BE2C (cell line): Measurements from ENCODE around the gene SLC35B2.

Experiments
- DNase-seq: peaks from one replicate; pipeline ENCODE4 v3.0.0-alpha.2; 2020
- H3K27me3 ChIP-seq: fragments of 250-450 bp; sonication (Bioruptor Pico); 2 replicates; pipeline ENCODE4 v1.5.1; 2020; ENCODE audit warnings: mild to moderate bottlenecking
- H3K36me3 ChIP-seq: fragments of 250-450 bp; sonication (Bioruptor Pico); 2 replicates; pipeline ENCODE4 v1.5.1; 2020; ENCODE audit warnings: mild to moderate bottlenecking
- H3K4me1 ChIP-seq: fragments of 250-450 bp; sonication (Bioruptor Pico); 2 replicates; pipeline ENCODE4 v1.5.1; 2020
- H3K4me3 ChIP-seq: 2 replicates; pipeline ENCODE4 v1.5.1; 2011; ENCODE audit warnings: low read depth, low read length
- H3K9me3 ChIP-seq: fragments of 250-450 bp; sonication (Bioruptor Pico); 2 replicates; pipeline ENCODE4 v1.5.1; 2020
- TF ChIP-seq, protein P1 (sequence below): IDR thresholded peaks from 2 replicates; pipeline ENCODE4 v1.5.1; 2012; ENCODE audit warnings: mild to moderate bottlenecking, low read depth, low read length

The SLC35B2 gene

GRCh38 chr6:44222486-44223318 lies 34.6 kb downstream of the SLC35B2 start:
- H3K4me3 ChIP-seq = peak overlapping the region; percentile 54
- TF ChIP-seq, protein P1, sequence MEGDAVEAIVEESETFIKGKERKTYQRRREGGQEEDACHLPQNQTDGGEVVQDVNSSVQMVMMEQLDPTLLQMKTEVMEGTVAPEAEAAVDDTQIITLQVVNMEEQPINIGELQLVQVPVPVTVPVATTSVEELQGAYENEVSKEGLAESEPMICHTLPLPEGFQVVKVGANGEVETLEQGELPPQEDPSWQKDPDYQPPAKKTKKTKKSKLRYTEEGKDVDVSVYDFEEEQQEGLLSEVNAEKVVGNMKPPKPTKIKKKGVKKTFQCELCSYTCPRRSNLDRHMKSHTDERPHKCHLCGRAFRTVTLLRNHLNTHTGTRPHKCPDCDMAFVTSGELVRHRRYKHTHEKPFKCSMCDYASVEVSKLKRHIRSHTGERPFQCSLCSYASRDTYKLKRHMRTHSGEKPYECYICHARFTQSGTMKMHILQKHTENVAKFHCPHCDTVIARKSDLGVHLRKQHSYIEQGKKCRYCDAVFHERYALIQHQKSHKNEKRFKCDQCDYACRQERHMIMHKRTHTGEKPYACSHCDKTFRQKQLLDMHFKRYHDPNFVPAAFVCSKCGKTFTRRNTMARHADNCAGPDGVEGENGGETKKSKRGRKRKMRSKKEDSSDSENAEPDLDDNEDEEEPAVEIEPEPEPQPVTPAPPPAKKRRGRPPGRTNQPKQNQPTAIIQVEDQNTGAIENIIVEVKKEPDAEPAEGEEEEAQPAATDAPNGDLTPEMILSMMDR = no peak
- DNase-seq = no peak
- no peaks in the 10 kb centered on the region for H3K9me3 ChIP-seq
- H3K36me3 ChIP-seq = no peaks in the 10 kb centered on the region; the same call in 1 of the 2 replicates
- H3K27me3 ChIP-seq = no peaks in the 10 kb centered on the region
- peaks cover 33% of the 10 kb centered on the region for H3K4me1 ChIP-seq

- Histone ChIP-seq H3K9me3 (no peaks in the 10 kb centered on the region), H3K4me3 (peak overlapping the region; percentile 15), H3K27me3 (no peaks in the 10 kb centered on the region), H3K4me1 (peaks cover 37% of the 10 kb centered on the region), H3K36me3 (no peaks in the 10 kb centered on the region; the same call in 1 of the 2 replicates)
- TF ChIP-seq, protein P1 = no peak
- no peak for DNase-seq
Observed at GRCh38 chr6:44221961-44222335, 35.4 kb downstream of the SLC35B2 start.

DNA sequence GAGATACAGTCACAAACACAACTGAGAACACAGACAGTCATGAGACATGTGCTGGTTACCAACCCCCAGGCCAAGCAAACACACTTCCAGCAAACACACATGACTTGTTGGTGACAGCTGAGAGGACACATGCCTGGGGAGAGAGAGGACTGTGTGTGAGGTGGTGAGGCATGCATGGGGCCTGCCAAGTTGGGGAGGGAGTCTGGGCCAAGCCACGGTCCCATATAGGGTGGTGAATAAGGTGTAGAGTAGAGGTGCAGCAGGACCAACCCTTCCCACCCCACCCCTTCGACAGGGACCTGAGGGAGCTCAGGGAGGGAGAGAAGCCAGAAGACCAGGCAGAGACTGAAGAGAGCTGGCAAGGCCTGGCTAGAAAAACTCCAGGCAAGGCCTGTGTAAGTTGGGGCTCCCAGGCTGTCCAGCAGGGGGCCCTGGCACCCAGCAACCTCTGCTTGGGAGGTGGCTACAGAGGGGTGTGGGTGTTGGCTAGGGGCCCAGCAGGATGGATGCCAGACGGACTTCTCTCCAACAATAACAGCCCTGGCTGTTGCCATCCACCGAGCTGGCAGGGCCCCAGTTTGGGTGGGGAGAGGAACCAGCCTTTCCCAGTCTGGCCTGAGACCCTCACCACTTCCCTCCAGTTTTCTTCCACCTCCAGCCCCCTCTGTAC lies 35.9 kb downstream of the SLC35B2 start:
- H3K4me1 ChIP-seq = peaks cover 38% of the 10 kb centered on the region
- peak overlapping the region; percentile 15 for H3K4me3 ChIP-seq
- DNase-seq = peak; percentile 96
- no peaks in the 10 kb centered on the region for H3K27me3 ChIP-seq
- H3K36me3 ChIP-seq = no peaks in the 10 kb centered on the region; the same call in 1 of the 2 replicates
- TF ChIP-seq, protein P1 = peak; percentile 82
- H3K9me3 ChIP-seq = no peaks in the 10 kb centered on the region

- Histone ChIP-seq H3K36me3 (no peaks in the 10 kb centered on the region; the same call in 1 of the 2 replicates), H3K4me1 (peaks cover 34% of the 10 kb centered on the region), H3K4me3 (no peak overlapping the region), H3K9me3 (no peaks in the 10 kb centered on the region), H3K27me3 (no peaks in the 10 kb centered on the region)
- DNase-seq = no peak
- TF ChIP-seq, protein P1 = no peak
Observed at GRCh38 chr6:44220913-44221290, 36.4 kb downstream of the SLC35B2 start.

DNA sequence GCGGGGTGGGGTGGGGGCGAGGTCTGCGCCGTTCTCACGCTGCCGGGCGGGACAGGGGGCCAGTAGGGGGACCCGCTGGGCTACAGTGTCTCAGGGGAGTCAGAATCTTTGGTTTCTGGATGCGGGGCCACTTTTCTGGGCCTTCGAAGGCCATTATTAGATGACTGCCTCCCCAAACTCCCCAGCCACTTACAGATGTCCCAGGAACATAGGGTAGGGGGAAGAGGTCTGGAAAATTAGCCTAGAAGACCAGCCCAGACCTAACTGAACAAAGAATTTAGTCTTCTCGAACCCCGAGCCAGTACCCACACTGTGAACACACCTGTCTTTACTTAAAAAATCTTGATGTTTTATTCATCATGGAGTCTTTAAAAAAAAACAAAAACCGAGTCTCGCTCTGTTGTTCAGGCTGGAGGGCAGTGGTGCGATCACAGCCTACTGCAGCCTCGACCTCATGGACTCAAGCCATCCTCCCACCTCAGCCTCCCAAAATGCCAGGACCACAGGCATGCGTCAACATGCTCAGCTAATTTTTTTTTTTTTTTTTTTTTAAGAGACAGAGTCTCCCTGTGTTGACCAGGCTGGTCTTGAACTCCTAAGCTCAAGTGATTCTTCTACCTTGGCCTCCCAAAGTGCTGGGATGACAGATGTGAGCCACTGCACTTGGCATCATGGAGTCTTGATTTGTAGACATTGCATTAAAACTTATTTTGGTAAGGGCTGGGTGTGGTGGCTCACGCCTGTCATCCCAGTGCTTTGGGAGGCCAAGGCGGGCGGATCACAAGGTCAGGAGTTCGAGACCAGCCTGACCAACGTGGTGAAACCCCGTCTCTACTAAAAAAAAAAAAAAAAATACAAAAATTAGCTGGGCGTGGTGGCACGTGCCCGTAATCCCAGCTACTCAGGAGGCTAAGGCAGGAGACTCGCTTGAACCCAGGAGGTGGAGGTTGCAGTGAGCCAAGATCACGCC lies 37.2 kb downstream of the SLC35B2 start:
- Histone ChIP-seq H3K4me3 (peak overlapping the region; percentile 56), H3K4me1 (peaks cover 29% of the 10 kb centered on the region)
- TF ChIP-seq, protein P1 = no peak

More for the DNA sequence above, 37.2 kb downstream of the SLC35B2 start:
- no peak for DNase-seq
- H3K36me3 ChIP-seq = no peaks in the 10 kb centered on the region
- no peaks in the 10 kb centered on the region for H3K9me3 ChIP-seq
- H3K27me3 ChIP-seq = no peaks in the 10 kb centered on the region
